GM13977 (cell line): ENCODE results near the gene EN1.

Source experiments
- DNase-seq: peaks from one replicate; pipeline ENCODE4 v3.0.0; 2012; ENCODE audit warnings: low spot score
- in situ Hi-C: fragments of 300-500 bp; cut with MboI; formaldehyde crosslinking; loops from one replicate; pipeline ENCODE4 v1.12.0; 2022; ENCODE audit warnings: low sequenced_read_pairs, low pct_unique_long_range_greater_than_20kb, mixed read lengths, inconsistent platforms; ENCODE audit not compliant: unreplicated experiment
- TF ChIP-seq, protein P1 (sequence below): IDR thresholded peaks from 2 replicates; pipeline ENCODE4 v1.5.1; 2012; ENCODE audit warnings: mild to moderate bottlenecking, control low read depth; ENCODE audit not compliant: insufficient read depth; ENCODE audit errors: extremely low read depth, missing control alignments

The EN1 gene

DNA sequence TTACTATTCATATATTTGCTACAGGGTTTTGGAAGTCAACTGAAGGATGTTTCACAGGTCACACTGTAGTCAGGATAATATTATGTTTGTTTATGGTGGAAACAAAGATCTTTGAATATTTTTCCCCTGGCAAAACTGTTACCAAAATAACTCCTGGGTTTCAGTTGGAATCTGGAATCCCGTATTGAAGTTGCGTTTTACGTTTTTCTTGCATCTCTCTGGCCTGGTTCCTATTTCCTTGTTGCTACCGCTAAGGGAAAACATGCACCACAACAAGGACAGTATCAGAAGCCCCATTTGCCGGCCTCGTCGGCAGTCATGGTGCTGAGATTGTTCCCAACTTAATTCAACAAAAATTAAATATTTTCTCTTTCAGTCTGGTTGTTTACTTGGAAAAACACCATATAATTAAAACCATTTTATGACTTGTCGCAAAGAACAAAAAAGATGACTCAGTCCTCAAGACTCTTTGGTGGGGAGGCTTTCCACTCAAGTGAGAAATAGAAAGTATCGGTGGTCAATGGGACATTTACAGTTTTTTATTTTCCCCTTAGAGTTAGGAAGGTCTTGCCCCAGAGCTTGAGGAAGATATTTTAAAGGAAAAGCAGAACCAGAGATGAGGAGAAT is 42.3 kb downstream of the EN1 start:
- in situ Hi-C loops: no loop called here
- DNase-seq: no peak
- TF ChIP-seq, protein P1, sequence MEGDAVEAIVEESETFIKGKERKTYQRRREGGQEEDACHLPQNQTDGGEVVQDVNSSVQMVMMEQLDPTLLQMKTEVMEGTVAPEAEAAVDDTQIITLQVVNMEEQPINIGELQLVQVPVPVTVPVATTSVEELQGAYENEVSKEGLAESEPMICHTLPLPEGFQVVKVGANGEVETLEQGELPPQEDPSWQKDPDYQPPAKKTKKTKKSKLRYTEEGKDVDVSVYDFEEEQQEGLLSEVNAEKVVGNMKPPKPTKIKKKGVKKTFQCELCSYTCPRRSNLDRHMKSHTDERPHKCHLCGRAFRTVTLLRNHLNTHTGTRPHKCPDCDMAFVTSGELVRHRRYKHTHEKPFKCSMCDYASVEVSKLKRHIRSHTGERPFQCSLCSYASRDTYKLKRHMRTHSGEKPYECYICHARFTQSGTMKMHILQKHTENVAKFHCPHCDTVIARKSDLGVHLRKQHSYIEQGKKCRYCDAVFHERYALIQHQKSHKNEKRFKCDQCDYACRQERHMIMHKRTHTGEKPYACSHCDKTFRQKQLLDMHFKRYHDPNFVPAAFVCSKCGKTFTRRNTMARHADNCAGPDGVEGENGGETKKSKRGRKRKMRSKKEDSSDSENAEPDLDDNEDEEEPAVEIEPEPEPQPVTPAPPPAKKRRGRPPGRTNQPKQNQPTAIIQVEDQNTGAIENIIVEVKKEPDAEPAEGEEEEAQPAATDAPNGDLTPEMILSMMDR: no peak

DNA sequence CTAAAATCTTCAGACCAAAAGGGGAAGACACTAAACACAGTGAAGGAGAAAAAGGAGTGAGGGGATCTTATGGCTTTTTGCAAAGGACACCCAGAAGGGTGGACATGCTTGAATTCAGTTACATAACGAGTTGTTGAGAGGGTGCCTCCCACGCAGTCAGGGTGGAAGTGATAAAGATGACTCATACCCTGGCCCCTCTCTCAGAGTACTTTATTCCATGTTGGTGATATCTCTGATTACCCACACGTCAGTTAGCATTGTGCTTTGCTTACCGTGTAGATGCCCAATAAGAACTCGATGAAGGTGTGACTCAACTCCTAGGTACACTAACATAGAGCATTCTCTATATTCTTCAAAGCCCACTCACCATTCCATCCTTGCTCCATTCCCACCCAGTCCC is 44.4 kb downstream of the EN1 start:
- in situ Hi-C loops: no loop called here
- DNase-seq: no peak
- TF ChIP-seq, protein P1: no peak

DNA sequence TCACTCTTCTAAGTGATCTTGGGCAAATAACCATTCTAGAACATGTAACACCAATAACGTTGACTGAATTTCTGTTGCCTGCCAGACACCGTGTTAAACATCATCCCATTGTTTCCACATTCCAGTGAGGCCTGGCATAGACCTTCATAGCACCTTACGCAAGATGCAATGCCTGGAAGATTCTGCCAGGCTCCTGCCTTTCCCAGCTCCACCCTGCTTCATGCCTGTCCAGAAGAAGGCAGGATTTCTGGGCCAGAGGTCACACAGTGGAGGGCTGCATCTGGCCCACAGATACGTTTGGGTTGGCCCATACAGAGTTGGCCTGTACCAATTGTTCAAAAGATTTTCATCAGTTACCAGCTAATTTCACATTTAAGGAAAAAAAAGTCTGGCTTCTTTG is 46.3 kb downstream of the EN1 start:
- TF ChIP-seq, protein P1: no peak
- no peak for DNase-seq
- in situ Hi-C loops: no loop called here

DNA sequence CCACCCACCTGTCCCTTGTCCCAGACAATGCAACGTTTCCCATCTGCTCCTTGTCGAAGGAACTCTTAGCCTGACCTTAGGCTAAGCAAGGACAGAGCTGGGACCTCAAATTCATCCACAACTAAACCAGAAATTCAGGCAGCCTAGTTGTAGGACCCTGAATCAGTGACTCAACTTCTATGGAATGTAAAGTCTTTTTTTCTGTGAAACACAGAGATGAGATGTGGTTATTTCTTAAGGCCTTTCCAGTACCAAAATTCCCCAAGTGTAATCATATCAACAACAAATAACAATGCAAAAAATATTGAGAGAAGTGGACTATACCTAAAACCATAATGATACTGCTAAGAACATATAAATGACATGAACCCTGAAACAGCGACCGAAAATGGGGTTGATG is 46.7 kb downstream of the EN1 start:
- TF ChIP-seq, protein P1: no peak
- DNase-seq: no peak
- in situ Hi-C loops: no loop called here

DNA sequence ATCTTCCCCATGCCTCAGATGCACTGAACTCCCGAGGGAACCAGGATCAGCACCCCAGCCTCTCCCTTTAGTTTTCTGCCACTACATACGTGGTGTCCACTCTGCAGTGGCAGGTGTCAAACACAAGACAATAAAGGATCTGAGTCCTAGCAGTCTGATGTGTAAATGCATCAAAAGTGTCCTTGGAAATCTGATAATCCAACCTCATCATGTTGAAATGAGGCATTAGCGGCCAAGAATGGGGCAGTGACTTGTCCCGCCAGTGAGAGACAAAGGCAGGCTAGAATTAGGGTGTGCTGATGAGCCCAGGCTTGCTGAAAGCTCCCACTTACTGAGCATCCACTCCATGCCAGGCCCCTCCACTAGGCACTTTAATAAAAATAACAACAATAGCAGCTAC is 52.9 kb downstream of the EN1 start:
- TF ChIP-seq, protein P1: no peak
- no peak for DNase-seq
- in situ Hi-C loops: no loop called here
